Globus pallidus (tissue), 1 donor: ENCODE results near the gene TRPM4.

Source experiments
- DNase-seq: peaks from one replicate; pipeline ENCODE4 v3.0.0-alpha.2; 2015; ENCODE audit warnings: low spot score

The TRPM4 gene

DNA sequence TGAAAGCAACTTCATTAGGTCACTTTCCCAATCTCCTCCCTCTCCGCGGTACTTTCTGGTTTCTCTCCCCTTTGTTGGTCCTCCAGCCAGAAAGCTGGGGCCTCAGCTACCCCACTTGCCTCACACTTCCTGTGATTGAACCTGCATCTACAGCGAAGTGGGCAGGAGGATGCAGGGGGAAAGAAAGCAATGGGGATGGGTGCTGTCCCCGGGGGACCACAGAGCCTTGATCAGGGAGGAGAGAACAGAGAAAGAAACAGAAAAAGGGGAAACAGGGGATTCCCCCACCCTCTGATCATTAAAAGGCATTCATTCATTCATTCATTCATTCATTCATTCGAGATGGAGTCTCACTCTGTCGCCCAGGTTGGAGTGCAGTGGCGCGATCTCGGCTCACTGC lies 74.2 kb downstream of the TRPM4 start:
- no peak for DNase-seq

DNA sequence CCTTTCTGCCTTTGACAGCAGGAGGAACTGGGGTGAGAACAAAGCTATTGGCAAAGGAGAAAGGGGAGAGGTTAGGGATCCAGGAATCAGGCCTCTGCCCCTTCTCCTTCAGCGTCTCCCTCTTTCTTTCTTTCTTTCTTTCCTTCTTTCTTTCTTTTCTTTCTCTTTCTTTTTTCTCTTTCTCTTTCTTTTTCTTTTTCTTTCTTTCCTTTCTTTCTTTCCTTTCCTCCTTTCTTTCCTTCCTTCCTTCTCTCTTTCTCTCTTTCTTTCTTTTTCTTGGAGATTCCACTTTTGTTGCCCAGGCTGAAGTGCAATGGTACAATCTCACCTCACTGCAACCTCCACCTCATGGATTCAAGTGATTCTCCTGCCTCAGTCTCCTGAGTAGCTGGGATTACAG lies 75.6 kb downstream of the TRPM4 start:
- DNase-seq: no peak

DNA sequence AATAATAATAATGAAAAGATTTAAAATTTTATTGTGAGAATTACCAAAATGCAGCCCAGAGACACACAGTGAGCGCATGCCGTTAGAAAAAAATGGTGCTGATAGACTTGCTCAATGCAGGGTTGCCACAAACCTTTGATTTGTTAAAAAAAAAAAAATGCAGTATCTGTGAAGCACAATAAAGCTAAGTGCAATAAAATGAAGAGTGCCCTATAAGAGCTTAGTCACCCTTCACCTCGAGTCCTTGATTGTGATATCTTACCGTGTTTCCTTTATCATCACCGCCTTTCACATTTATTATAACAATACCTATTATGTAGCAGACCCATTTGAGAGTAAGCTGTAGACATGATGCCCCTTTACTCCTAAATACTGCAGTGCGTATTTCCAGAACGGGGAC lies 84.2 kb downstream of the TRPM4 start:
- no peak for DNase-seq

DNA sequence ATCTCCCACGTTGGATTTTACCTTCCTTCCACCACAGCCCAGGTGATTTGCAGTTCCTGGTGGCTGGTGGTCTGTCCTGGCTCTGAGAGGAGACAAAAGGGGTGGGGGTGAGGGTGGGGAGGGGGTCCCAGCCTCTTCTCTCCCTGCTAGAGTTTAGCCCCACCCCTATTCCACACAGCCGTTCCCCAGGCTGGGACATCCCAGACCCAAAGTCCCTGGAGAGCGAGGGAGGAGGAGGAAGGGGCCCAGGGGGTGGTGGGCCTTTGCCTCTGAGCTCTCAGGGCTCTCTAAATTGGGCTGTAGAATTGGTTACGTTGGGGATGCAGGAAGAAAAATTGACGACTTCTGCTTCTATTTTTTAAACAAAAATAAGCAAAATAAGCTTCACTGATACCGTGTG lies 85.5 kb downstream of the TRPM4 start:
- no peak for DNase-seq

DNA sequence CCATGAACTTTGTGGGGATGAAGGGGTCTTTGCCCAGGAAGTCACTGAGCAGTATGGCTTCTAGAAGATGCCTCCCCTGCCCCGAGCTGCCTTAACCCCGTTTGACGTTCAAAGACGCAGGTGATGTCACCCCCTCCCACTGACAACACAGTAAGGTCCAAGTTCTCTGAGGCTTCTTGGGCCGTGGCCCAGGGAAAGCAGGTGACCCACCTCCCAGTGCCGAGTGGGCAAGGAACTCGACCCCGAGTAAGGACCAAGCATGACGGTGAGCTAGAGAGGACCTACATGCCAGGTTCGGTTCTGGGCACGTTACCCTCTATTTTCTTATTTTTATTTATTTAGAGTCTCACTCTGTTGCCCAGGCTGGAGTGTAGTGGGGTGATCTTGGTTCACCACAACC lies 86.1 kb downstream of the TRPM4 start:
- DNase-seq: no peak

- no peak for DNase-seq
These were observed 86.7 kb downstream of the TRPM4 start for GRCh38 chr19:49244256-49244655.

DNA sequence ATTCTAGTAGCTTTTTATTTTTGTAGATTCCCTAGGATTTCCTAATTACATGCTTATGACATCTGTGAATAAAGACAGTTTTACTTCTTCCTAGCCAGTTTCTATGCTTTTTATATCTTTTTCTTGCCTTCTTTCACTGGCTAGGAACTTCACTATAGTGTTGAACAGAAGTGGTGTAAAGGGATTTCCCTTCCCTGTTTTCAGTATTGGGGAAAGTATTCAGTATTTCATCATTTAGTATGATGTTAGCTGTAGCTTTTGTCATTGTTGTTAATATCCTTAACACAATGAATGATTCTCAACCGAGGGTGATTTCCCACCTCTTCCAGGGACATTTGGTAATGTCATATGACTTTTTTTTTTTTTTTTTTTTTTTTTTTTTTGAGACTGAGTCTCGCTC lies 90.1 kb downstream of the TRPM4 start:
- no peak for DNase-seq

DNA sequence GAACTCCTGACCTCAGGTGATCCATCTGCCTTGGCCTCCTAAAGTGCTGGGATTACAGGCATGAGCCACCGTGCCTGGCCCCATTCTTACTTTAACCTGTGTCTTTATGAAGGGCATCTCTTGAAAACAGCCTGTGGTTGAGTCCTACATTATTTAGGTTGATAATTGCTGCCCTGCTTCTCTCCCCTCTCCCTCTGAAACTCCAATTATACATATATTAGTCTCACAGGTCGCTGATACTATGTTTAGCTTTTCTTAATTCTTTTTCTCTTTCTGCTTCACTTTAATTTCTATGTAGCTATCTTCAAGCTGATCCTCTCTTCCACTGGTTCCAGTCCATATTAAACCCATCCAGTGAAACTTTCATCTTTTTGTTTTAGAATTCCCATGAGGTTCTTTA lies 92.3 kb downstream of the TRPM4 start:
- no peak for DNase-seq

- no peak for DNase-seq
These were observed 98.1 kb downstream of the TRPM4 start for GRCh38 chr19:49255674-49256073.

DNA sequence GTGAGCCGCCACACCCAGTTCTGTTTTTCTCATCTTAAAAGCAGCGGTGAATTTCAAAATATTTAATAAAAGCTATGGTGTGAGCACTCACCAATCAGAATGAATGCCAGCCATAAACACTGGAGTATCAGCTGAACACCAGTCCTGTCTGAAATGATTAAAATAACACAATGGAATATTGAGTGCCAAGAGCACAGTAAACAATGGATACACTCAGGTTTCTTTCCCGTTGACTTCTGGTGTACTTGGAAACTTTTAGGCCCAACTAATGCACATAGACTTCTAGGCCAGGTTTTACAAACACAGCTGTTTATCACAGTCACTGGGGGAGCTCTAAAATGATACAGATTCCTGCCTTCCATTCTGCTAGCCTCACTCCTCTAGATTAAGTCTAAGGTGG lies 99.1 kb downstream of the TRPM4 start:
- no peak for DNase-seq
